Loucy (cell line): Measurements from ENCODE around the gene PANK1.

Source experiments
- CTCF ChIP-seq: fragments of 200-600 bp; sonication (generic); conservative IDR thresholded peaks from 2 replicates; pipeline ENCODE4 v1.5.1; 2014; ENCODE audit warnings: mild to moderate bottlenecking, antibody characterized with exemption, low read length
- EZH2phosphoT487 ChIP-seq: fragments of 200-600 bp; IDR thresholded peaks from 2 replicates; pipeline ENCODE4 v1.6.1; 2018; ENCODE audit warnings: antibody characterized with exemption, mild to moderate bottlenecking, moderate library complexity, borderline replicate concordance

GRCh38 chr10:89593043-89593442 lies 52.0 kb downstream of the PANK1 start:
- TF ChIP-seq EZH2phosphoT487, result no peak
- no peak for TF ChIP-seq CTCF
